Fibroblast of lung (primary cell): Measurements from ENCODE around the gene TNFRSF11A. TPM values are rescaled to one million over a fixed set of nuclear protein-coding genes. Genes with fewer than 3 reads are reported as not detected.

ENCODE experiments used
- DNase-seq, 2 donors: peaks; one replicate each; pipeline versions ENCODE4 v3.0.0 to v3.0.0-alpha.2; 2010; ENCODE audit warnings: low read depth in 2 of 2
- H2AFZ ChIP-seq: 2 replicates; pipeline ENCODE4 v1.5.1; 2012; ENCODE audit warnings: low read length, control low read depth, inconsistent platforms
- H3K27ac ChIP-seq: 2 replicates; pipeline ENCODE4 v1.5.1; 2011; ENCODE audit warnings: low read length, control low read depth; ENCODE audit not compliant: insufficient read depth
- H3K27me3 ChIP-seq: 2 replicates; pipeline ENCODE4 v1.5.1; 2011; ENCODE audit warnings: mild to moderate bottlenecking, low read length; ENCODE audit not compliant: control insufficient read depth, insufficient read depth
- H3K36me3 ChIP-seq: 2 replicates; pipeline ENCODE4 v1.5.1; 2011; ENCODE audit warnings: low read length; ENCODE audit not compliant: control insufficient read depth, insufficient read depth
- H3K4me1 ChIP-seq: 2 replicates; pipeline ENCODE4 v1.5.1; 2011; ENCODE audit warnings: low read length; ENCODE audit not compliant: control insufficient read depth, insufficient read depth; ENCODE audit errors: extremely low read depth
- H3K4me2 ChIP-seq: 2 replicates; pipeline ENCODE4 v1.5.1; 2011; ENCODE audit warnings: low read length, control low read depth; ENCODE audit not compliant: insufficient read depth; ENCODE audit errors: extremely low read depth
- H3K4me3 ChIP-seq, 4 experiments: fragments of 200-600 bp in 1 of 4; sonication (generic) in 1 of 4; replicated peaks in 1 of 4; 2 replicates each; pipeline ENCODE4 v1.5.1; 2011 to 2016; ENCODE audit warnings: low read length in 4 of 4, low read depth in 3 of 4, mild to moderate bottlenecking in 3 of 4, control low read depth in 2 of 4, inconsistent platforms in 1 of 4, mixed read lengths in 1 of 4; ENCODE audit not compliant: insufficient read depth in 1 of 4; ENCODE audit errors: control extremely low read depth in 1 of 4
- H3K79me2 ChIP-seq: 2 replicates; pipeline ENCODE4 v1.5.1; 2012; ENCODE audit warnings: mild to moderate bottlenecking, low read length, inconsistent platforms; ENCODE audit not compliant: control insufficient read depth, insufficient read depth
- H3K9ac ChIP-seq: 2 replicates; pipeline ENCODE4 v1.5.1; 2011; ENCODE audit warnings: mild to moderate bottlenecking, low read length, control low read depth; ENCODE audit not compliant: insufficient read depth
- H3K9me3 ChIP-seq: 2 replicates; pipeline ENCODE4 v1.5.1; 2012; ENCODE audit warnings: low read depth, low read length; ENCODE audit not compliant: control insufficient read depth, insufficient read depth
- H4K20me1 ChIP-seq: 2 replicates; pipeline ENCODE4 v1.5.1; 2011; ENCODE audit warnings: low read length; ENCODE audit not compliant: control insufficient read depth, insufficient read depth; ENCODE audit errors: extremely low read depth
- CTCF ChIP-seq, 2 donors: IDR thresholded peaks in 1 of 2; conservative IDR thresholded peaks in 1 of 2; 1 replicate in 1 of 2; 2 replicates in 1 of 2; pipeline ENCODE4 v1.5.1; 2011 to 2012; ENCODE audit warnings: low read length in 2 of 2, control low read depth in 1 of 2, inconsistent platforms in 1 of 2, low read depth in 1 of 2, mild to moderate bottlenecking in 1 of 2
- EZH2 ChIP-seq: IDR thresholded peaks from 2 replicates; pipeline ENCODE4 v1.5.1; 2012; ENCODE audit warnings: low read length, control low read depth, mild to moderate bottlenecking; ENCODE audit errors: missing control alignments
- polyA plus RNA-seq, 2 donors: library from polyadenylated mRNA; depleted of rRNA in 1 of 2; stranded (reverse) in 1 of 2; unstranded in 1 of 2; fragments of >200 nt; gene quantifications; 2 replicates each; pipeline ENCODE4 v1.2.1, GENCODE V29; 2011 to 2012; ENCODE audit warnings: missing spikeins in 1 of 2
- total RNA-seq: library from RNA; depleted of rRNA; stranded (reverse); fragments of >200 nt; gene quantifications from 2 replicates; pipeline ENCODE4 v1.2.1, GENCODE V29; 2014

TNFRSF11A gene
- total and polyA plus RNA-seq, 2 donors (not counting 1 experiment from before 2014, with no cell fraction given) = 0.11 to 0.66 TPM

- H3K4me3 ChIP-seq = peak overlapping the region in 1 of 4 experiments; percentile 10
- H3K9me3 ChIP-seq = no peaks in the 10 kb centered on the region
- H2AFZ ChIP-seq = peak overlapping the region; percentile 61
- H3K9ac ChIP-seq = no peak overlapping the region
- H4K20me1 ChIP-seq = no peaks in the 10 kb centered on the region
- peak overlapping the region; percentile 46 for H3K4me2 ChIP-seq
- no peaks in the 10 kb centered on the region for H3K79me2 ChIP-seq
- peaks cover 2% of the 10 kb centered on the region for H3K27me3 ChIP-seq
- no peaks in the 10 kb centered on the region for H3K36me3 ChIP-seq
- no peak for TF ChIP-seq EZH2
- TF ChIP-seq CTCF (conservative IDR thresholded peaks at IDR 0.05 in 1 of 2, IDR thresholded peaks at IDR 0.05 in 1 of 2; ENCODE audit: low read depth in 1 of 2, low read length in 2 of 2) = no peak
- H3K4me1 ChIP-seq = peaks cover 4% of the 10 kb centered on the region
- peak overlapping the region; percentile 46 for H3K27ac ChIP-seq
- DNase-seq = peak; percentile 39 to 74
Observed at GRCh38 chr18:62420513-62421209, 95.6 kb downstream of the TNFRSF11A start.

- H3K9ac ChIP-seq = peak overlapping the region; percentile 33
Observed at GRCh38 chr18:62425465-62426190, 100.5 kb downstream of the TNFRSF11A start.

More at GRCh38 chr18:62425465-62426190, 100.5 kb downstream of the TNFRSF11A start:
- peak overlapping the region; percentile 31 to 57 (median 46) for H3K4me3 ChIP-seq
- H3K36me3 ChIP-seq = no peaks in the 10 kb centered on the region
- no peaks in the 10 kb centered on the region for H3K27me3 ChIP-seq
- H4K20me1 ChIP-seq = no peaks in the 10 kb centered on the region
- H3K9me3 ChIP-seq = no peaks in the 10 kb centered on the region
- TF ChIP-seq EZH2 (no peak), CTCF (conservative IDR thresholded peaks at IDR 0.05 in 1 of 2, IDR thresholded peaks at IDR 0.05 in 1 of 2; ENCODE audit: low read depth in 1 of 2, low read length in 2 of 2) (peak; percentile 87 to 89)
- peak overlapping the region; percentile 67 for H2AFZ ChIP-seq
- H3K4me2 ChIP-seq = peak overlapping the region; percentile 74
- peak; percentile 94 to 98 for DNase-seq
- H3K4me1 ChIP-seq = peaks cover 4% of the 10 kb centered on the region
- H3K79me2 ChIP-seq = no peaks in the 10 kb centered on the region
- peak overlapping the region; percentile 69 for H3K27ac ChIP-seq
